ENCODE results near the gene BCL11B. TPM values are rescaled to one million over a fixed set of nuclear protein-coding genes. Genes with fewer than 3 reads are reported as not detected.
A peak's percentile ranks its signal among the peaks of the same experiment; 100 is the strongest.

Gene BCL11B
- total RNA-seq, 1 donor from 2014 or later = 0.23 TPM

DNA sequence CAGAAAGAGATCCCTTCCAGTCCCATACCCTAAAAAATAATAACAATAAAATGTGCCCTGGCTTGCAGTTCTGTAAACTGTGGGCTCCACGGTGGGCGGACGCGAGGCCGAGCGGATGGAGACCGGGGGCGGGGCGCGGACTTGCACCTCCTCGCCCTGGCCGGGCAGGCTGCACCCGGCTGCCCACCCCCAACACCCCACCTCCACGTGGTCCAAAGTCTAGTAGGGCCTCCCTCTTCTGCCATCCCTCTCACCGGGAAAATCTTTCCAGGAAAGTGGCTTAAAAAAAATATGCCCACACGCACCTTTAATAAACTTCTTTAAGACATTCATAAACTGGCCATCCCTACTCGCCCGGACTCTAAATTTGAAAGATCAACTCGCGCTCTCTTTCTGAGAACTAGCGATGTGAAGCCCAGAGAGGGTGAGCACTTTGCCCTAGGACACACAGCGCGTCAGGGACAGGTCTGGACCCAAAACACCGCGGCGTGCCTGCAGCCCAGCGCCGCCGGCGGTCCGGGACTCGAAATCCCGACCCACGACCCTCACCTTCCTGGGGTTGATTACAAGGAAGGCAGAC lies 1.9 kb upstream of the BCL11B start:
- no peak for DNase-seq (ENCODE audit: low read depth)
- H3K4me3 ChIP-seq (ENCODE audit: low read depth, low read length) = peak overlapping the region; percentile 52
- TF ChIP-seq, protein P1, sequence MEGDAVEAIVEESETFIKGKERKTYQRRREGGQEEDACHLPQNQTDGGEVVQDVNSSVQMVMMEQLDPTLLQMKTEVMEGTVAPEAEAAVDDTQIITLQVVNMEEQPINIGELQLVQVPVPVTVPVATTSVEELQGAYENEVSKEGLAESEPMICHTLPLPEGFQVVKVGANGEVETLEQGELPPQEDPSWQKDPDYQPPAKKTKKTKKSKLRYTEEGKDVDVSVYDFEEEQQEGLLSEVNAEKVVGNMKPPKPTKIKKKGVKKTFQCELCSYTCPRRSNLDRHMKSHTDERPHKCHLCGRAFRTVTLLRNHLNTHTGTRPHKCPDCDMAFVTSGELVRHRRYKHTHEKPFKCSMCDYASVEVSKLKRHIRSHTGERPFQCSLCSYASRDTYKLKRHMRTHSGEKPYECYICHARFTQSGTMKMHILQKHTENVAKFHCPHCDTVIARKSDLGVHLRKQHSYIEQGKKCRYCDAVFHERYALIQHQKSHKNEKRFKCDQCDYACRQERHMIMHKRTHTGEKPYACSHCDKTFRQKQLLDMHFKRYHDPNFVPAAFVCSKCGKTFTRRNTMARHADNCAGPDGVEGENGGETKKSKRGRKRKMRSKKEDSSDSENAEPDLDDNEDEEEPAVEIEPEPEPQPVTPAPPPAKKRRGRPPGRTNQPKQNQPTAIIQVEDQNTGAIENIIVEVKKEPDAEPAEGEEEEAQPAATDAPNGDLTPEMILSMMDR (conservative IDR thresholded peaks at IDR 0.05; ENCODE audit: low read depth, low read length) = no peak

DNA sequence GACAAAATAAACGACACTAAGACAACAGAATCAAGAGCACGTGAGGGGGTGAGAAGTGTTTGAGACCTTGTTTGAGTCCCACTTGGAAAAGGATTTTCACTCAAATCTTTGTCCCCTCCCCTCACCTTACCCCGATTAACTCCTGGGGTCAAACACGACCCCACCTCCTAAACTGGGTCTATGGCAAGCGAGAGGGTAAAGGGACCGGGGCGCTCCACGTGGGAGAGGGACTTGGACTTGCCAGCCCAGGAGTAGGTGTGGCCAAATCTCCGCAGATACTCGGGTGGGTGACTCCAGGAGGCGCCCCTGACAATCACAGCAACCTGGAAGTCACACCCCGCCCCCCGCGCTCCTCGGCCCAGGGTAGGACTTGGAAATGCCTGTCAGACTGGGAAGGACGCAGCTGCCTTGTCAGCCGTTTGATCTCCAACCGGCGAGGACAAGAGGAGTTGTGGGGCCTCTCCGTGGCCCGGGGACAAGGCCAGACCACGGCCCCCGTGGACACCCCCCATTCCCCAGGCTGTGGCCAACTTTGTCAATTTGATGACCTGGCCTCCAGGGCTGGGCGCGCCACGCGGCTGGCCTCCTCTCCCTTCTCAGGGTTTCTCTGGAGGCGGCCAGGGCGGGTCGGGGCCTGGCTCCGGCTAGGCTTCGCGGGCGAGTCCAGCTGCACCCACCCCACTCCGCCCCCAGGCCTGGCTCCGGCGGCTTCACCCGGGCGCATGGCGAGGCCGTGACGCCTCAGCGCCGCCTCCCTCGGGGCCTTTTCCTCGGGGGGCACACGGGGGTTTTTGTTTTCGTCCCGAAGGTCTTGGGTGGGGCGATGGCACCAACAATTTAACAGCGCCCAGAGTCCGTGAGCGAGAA lies 1.1 kb upstream of the BCL11B start:
- TF ChIP-seq, protein P1 (conservative IDR thresholded peaks at IDR 0.05; ENCODE audit: low read depth, low read length) = no peak
- no peak for DNase-seq (ENCODE audit: low read depth)
- peak overlapping the region; percentile 52 for H3K4me3 ChIP-seq (ENCODE audit: low read depth, low read length)

DNA sequence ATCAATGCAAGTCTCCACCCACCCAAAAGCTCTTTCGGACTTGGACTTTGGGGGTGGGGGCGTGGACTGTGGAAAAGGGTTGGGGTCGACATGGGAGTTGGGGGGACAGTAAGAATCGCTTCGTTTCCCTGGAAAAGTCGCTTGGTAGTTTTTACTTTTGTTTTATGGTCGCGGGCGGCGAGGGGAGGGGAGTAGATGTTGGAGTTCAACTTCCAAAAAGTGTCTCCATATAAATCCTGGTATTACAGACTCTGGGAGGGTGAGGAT lies 568 bp upstream of the BCL11B start:
- DNase-seq (ENCODE audit: low read depth) = no peak
- peak overlapping the region; percentile 60 for H3K4me3 ChIP-seq (ENCODE audit: low read depth, low read length)
- TF ChIP-seq, protein P1 (conservative IDR thresholded peaks at IDR 0.05; ENCODE audit: low read depth, low read length) = no peak

DNA sequence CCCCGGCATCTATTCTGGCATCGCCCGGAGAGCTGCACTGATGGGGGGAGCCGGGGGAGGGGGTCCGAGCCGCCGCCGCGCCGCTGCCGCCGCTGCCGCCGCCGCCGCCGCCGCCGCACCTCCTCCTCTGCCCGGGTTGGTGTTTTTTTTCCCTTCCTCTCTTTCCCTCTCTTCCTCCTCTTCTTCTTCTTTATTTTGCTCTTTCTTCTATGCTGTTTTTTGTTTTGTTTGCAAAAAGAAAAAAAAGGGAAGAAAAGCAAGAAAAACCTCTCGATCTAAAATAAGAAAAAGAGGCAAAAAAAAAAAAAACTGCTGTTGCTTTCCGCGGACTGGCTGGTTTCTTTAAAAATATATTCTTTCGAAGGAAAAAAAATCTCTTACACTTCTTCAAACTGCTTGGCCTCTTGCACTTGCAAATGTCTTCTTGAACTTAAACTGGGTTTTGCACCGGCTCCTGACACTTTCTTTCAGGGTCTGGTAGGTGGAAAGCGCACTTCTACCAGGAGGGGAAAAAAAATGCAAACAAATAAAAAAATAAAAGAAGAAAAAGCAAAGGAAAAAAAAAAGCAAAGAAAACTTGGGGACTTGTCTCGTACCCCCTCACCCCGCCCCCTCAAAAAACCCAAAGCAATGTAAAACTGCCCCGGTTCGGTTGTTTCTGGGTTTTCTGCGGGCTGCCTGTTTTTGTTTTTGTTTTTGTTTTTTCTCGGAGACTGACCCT lies 616 bp downstream of the BCL11B start:
- H3K4me3 ChIP-seq (ENCODE audit: low read depth, low read length) = peak overlapping the region; percentile 60
- TF ChIP-seq, protein P1 (conservative IDR thresholded peaks at IDR 0.05; ENCODE audit: low read depth, low read length) = no peak
- DNase-seq (ENCODE audit: low read depth) = no peak

DNA sequence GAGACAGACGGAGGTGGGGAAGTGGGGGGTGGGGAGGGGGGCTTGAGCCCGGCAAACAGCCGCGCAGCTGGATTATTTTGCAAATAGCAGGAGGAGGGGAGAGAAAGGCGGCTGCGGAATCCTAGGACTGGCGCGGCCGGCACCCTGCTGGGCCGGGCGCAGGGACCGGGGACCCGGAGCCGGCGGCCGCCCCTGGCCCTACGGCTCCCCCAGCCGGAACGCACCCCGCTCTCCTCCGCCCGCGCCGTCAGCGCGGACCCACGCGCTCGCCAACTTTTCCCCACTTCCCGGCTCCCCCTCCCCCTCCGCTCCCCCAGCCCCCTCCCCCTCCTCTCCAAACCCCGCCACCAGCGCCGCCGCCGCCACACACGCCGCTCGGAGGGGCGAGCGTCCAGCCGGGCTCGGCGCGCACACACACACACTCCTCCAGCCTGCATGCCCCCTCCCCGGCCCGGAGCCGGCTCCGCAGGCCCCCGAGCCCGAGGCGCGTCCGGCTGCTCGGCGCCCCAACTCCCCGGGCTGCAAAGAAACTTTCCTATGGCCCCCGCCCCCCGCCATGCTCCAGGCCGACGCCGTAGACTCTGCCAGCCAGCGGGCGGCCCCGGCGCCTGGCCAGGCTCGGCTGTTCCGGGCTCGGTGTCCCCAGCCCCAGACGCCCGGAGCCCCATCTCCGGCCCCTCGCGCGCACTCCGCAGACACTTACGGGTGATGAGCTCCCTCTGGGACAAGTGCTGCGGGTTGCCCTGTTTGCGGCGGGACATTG lies 1.4 kb downstream of the BCL11B start:
- peak overlapping the region; percentile 60 for H3K4me3 ChIP-seq (ENCODE audit: low read depth, low read length)
- DNase-seq (ENCODE audit: low read depth) = no peak
- TF ChIP-seq, protein P1 (conservative IDR thresholded peaks at IDR 0.05; ENCODE audit: low read depth, low read length) = no peak

DNA sequence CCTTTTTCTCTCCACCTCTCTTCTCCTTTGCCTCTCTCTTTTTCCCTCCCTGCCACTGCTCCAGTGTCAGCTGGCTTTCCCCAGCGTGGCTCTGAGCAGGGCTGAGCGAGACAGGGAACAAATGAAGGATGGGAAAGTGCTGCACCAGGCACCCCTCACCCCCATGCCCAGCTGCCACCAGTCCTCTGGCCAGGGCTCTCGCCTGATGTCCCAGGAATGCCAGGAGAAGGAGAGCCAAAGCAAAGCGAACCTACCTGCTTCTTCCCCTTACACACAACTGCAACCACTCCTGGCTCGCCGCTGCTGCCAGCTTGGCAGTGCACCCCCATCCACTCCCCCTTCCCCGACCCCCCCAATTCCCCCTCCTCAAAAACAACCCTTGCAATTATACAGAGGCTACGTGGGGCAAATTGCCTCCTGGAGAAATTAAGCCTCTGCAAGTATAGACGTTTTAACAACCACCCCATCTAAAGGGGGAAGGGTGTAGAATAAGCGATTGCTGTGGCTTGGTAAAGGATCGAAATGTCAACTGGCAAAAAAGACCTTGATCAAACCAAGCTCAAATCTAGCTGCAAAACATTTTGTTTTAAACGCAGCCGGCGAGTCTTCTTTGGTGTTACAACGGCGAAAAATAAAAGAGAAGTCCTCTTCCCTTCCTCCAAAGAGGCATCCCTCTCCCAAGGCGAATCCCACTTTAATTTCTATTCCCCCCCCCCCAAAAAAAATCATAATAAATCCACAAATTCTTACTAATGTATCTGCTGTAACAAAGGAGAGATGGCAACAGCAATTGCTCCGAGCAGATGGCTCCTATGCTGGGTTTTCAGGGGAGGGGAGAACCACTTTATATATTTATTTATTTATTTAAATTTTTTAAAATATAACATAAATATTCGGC lies 2.9 kb downstream of the BCL11B start:
- no peak overlapping the region for H3K4me3 ChIP-seq (ENCODE audit: low read depth, low read length)
- DNase-seq (ENCODE audit: low read depth) = no peak
- TF ChIP-seq, protein P1 (conservative IDR thresholded peaks at IDR 0.05; ENCODE audit: low read depth, low read length) = no peak
